Uterus (tissue), 2 donors: Measurements from ENCODE around the gene FAM114A1.

Source experiments
- POLR2A ChIP-seq, 2 donors: fragments of 450-650 bp; IDR thresholded peaks; one replicate each; pipeline ENCODE4 v1.6.1; 2016; ENCODE audit warnings: antibody characterized with exemption in 2 of 2, mild to moderate bottlenecking in 1 of 2, moderate library complexity in 1 of 2
- TF ChIP-seq, protein P1 (sequence below), 4 experiments: fragments of 200-600 bp in 2 of 4; fragments of 450-650 bp in 2 of 4; sonication (generic) in 2 of 4; IDR thresholded peaks; one replicate each; pipeline ENCODE4 v1.5.1; 2016 to 2019; ENCODE audit warnings: antibody characterized with exemption in 4 of 4, mild to moderate bottlenecking in 2 of 4, moderate library complexity in 1 of 4

DNA sequence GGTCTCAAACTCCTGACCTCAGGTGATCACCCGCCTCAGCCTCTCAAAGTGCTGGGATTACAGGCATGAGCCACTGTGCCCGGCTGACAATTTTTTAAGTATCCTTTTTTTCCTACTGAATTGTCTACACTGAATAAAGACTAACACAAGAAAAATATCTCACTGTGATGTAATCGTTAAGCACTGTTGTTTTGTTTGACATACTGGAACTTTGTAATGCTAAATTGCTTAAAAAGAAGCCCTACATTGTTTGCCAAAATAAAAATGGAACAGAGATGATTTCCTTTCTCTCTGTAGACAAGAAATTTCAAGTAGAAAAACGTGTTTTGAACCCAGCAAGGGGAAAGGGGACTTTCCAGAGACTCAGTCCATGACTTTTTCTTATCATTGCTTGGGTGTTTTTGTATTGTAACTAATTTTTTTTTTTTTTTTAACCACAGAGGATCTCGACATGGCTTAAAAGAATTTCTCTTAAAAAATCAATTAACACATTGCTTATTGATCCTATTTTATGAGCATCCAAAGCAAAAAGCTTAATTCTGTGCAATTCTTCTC, 89.7 kb downstream of the FAM114A1 start:
- TF ChIP-seq, protein P1, sequence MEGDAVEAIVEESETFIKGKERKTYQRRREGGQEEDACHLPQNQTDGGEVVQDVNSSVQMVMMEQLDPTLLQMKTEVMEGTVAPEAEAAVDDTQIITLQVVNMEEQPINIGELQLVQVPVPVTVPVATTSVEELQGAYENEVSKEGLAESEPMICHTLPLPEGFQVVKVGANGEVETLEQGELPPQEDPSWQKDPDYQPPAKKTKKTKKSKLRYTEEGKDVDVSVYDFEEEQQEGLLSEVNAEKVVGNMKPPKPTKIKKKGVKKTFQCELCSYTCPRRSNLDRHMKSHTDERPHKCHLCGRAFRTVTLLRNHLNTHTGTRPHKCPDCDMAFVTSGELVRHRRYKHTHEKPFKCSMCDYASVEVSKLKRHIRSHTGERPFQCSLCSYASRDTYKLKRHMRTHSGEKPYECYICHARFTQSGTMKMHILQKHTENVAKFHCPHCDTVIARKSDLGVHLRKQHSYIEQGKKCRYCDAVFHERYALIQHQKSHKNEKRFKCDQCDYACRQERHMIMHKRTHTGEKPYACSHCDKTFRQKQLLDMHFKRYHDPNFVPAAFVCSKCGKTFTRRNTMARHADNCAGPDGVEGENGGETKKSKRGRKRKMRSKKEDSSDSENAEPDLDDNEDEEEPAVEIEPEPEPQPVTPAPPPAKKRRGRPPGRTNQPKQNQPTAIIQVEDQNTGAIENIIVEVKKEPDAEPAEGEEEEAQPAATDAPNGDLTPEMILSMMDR (IDR thresholded peaks at IDR 0.05) = no peak
- TF ChIP-seq POLR2A (IDR thresholded peaks at IDR 0.05) = no peak
